Hematopoietic multipotent progenitor cell treated with erythropoietin and hydrocortisone succinate and interleukin-3 and kit ligand, for 15 days (in vitro differentiated cells): Measurements from ENCODE around the gene DDAH1.
A peak's percentile ranks its signal among the peaks of the same experiment; 100 is the strongest.

Experiments used
- DNase-seq: peaks from one replicate; pipeline ENCODE4 v3.0.0-alpha.2; 2015; ENCODE audit warnings: low spot score

DDAH1 gene

DNA sequence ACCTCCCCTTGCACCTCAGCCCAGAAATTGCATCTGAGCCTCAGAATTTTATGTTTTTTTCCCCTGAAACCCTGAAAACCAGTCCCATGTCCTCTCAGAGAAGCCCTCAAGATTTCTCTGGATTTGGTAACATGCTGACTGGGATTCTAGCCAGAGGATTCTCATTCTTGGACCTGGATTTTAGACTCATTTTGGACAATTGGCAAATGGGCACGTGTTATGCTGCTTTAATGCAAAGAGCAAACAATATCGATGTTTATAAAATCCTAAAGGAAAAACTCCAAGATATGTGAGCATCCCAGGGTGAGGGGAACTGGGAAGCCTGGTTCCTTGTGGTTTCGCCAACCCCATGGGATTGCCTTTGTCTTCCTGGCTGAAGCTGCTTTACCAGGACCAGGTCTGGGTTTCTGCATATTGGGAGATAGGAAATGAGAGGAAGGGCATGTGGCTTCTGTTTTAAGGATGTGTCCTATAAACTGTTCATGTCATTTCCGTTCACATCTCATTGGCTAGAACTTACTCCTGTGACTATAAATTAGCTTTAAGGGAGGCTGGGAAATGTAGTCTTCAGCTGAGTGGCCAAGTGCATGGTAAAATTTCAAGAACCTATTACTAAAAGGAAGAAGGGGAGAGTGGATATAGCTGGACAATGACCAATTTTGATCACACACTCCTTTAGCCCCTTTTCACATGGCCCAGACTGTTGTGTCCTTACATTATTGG is 161.4 kb downstream of the DDAH1 start:
- DNase-seq: no peak

DNA sequence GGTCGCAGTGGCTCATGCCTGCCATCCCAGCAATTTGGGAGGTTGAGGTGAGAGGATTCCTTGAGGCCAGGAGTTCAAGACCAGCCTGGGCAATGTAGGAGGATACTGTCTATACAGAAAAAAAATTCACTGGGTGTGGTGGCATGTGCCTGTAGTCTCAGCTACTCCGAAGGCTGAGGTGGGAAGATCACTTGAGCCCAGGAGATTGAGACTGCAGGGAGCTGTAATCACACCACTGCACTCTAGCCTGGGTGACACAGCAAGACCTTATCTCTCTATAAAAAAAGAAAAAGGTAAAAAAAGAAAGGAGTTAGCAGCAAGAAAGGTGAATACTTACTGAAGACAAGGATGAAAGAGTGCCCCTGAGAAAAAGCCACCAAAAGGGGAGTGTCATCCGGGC is 164.8 kb downstream of the DDAH1 start:
- DNase-seq: no peak

DNA sequence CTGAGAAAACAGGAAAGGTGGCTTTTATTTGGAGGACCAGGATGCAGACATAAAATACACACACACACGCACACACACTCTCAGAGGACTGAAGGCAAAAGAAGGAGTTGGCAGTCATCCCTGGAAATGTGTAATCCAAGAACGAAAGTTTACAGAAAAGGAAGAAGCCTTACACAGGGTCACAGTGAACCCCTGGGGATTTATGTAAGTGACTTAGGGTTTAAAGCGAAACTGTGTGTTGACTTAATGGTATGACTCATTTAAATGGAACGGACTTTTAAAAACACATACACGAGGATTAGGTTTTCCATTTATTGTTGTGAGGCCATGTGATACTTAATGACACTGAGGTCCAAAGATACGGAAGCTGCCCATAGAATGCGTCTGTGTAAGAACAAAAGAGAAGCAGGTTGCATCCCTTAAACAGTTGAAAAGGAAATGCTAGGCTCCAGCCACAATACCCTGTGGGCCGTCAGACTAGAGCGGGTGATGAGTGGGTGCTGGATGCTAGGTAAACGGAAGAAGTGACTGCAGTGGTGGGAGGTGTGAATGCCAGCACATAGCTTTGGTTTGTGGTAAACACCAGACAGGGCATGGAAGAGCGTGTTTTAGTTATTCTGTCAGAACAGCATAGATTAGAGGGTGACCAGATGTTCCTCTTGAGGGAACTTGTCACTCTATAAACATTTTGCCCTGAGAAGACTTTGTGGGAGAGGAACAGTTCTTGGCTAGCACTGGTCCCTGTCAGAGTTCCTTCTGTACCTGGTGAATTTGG is 166.9 kb downstream of the DDAH1 start:
- DNase-seq: no peak

DNA sequence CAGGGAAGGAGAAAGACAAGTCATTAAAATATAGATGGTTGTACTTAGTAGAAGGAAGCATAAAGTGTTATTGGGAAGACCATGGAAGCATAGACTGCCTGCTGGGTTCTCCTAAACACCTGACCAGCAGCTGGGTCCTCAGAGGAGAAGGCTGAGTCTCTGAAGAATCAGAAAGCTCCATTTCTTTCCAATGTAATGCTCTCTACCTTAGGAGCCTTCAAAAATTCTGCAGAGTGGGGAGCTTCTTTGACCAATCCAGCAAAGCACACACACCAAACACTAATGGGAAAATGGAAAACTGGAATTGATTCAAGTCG is 167.5 kb downstream of the DDAH1 start:
- no peak for DNase-seq

DNA sequence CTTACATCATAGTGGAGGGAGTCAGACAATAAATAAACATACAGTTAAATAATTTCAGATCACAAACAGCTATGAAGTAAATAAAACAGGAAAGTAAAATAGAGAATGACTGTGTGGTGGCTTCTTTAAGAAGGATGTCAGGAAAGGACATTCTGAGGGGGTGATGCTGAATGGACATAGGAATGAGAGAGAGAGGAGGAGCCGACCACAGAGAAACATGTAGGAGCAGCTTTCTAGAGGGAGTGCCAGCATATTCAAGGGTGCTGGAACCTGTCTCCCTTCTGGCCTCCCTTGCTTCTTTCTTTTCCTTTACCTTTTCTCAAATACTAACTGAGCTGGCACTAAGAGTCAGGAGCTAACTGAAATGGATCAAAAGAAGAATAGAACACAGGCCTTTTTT is 168.0 kb downstream of the DDAH1 start:
- DNase-seq: no peak

DNA sequence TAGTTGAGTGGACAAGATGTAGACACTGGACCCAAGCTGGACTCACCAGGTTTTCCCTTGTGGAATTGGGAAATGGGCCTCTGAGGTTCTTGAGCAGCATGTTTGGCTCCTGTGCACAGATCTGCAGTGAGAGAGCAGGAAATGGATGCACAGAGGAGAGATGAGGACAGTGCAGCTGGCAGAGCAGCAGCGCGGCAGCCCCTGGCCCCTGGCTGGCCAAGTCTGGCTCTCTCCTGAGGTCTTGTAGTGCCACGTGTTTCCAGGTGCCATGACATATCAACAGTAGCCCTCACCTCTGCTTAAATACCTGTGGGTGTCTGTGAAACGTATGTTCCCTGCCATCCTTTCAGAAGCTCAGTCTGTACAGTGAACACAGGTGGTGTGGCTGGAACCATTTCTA is 169.3 kb downstream of the DDAH1 start:
- DNase-seq: no peak

DNA sequence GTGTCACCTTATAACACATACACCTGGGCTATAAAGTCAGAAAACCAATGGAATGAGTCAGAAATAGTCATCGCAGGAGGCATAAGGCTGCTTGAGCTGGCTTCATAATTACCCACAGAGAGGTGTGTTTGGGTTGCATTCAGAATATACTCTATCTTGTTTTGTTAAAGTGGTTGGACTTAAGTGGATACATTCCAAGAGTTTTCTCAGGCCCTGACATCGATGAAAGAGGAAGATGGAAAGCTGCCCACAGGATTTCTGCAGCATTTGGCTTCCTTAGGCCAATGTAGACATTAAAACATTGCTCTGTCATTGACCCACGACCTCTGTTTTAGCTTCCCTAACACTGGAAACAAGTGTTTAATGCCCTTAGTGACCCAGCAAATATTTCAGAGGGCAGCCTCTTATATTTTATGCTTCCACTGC is 169.9 kb downstream of the DDAH1 start:
- DNase-seq: no peak

DNA sequence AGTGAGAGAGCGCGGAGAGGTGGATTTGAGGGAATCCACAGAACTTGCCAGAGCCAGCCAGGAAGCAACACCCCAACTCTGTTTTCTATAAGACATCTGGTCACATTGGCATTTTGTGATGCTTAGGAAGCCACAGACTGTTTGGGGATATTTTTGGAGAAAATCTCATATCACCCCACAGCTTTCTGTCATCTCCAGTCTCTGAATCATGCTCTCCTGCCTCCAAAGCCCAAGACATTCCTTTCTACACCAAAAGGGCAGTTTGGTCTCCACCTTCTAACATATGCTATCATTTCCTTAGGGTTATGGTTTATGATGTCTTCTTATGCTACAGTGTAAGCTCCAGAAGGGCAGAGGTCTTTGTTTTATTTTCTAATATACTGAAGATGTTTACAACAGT is 174.1 kb downstream of the DDAH1 start:
- no peak for DNase-seq

DNA sequence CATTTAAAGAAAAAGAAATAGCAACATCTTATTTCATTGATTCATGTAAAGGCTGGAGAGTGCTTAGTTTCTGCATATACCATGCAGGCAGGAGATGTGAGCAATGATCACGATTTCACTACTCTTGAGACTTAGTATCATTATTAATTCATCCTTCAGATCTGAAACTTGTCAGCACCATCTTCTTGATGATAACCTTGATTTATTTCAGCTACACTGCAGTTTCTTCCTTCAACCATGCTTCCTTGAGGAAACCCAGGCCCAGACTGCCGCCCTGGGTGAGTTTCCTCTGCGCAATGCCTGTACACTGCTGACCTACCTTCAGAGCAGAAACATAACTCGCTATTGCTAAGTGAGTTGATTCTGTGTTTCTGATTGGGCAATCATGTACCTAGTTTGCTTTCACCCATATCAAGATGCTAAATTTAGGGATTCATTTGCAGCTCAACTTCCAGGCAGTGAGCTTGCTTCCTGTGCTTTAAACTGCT is 175.1 kb downstream of the DDAH1 start:
- no peak for DNase-seq

DNA sequence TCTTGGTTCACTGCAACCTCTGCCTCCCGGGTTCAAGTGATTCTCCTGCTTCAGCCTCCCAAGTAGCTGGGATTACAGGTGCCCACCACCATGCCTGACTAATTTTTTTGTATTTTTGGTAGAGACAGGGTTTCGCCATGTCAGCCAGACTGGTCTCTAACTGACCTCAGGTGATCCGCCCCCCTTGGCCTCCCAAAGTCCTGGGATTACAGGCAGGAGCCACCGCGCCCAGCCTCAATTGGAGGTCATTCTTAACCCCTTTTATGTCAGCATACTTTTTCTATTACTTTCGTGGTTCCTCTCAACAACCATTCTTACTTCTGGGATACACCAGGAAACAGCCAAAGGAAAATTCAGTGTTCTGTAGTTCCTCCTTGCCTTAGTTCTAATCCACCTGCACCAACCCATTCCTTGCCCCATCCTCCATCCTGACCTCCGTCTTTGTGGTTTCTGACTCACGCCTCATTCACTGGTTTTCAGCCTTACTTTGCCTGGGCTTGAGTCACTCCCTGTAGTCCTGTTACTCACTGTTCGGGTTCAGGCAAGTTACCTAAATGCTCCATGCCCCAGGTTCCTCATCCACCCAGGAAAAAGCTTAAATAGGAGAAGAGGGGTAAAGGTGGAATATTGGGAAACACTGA is 175.6 kb downstream of the DDAH1 start:
- DNase-seq: no peak

DNA sequence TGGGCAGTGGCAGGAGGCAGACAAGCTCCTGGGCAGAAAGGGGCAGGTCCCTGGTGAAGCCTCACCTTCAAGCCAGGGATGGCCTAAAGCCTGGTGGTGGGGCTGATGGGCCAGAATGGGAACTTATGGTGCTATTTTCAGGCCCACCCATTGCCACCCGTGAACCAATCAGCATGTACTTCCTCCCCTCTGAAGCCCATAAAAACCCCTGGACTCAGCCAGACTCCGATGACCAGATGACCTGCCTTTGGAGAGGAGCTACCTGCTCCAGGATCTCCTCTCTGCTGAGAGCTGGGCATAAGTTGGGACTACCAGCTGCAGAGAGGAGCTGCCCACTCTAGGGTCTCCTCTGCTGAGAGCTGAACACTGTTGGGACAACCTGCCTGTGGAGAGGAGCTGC is 180.8 kb downstream of the DDAH1 start:
- no peak for DNase-seq

DNA sequence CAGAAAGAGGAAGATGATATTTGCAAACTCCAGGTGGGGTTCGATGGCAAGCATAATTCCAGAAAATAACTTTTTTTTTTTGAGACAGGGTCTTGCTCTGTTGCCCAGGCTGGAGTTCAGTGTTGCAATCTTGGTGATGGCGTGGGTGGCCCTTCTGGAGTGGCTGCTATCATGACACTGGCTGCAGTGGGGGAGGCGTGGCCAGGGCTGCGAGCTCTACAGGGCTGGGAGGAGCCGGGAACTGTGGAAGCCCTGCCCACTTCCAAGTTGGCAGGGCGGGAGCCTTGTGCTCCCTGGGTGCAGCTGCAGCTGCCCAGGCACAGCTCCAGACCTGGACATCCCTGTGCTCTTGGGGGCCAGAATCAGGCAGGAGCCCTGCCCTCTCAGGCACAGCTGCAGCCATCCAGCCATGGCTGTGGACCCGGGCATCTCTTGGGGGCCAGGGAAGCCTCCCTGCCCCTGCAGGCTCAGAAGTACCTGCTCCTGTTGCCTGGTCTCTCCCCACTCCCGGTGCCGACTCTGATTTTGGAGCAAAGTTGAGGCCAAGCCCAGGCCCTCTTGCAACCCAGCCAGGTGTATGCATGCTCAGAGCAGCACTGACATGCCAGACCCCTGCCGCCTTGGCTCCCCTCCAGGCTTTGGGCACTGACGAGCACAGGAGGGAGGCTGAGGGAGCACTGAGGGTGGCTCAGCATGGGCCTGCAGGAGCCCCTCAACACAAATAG is 181.3 kb downstream of the DDAH1 start:
- peak; percentile 37 for DNase-seq

DNA sequence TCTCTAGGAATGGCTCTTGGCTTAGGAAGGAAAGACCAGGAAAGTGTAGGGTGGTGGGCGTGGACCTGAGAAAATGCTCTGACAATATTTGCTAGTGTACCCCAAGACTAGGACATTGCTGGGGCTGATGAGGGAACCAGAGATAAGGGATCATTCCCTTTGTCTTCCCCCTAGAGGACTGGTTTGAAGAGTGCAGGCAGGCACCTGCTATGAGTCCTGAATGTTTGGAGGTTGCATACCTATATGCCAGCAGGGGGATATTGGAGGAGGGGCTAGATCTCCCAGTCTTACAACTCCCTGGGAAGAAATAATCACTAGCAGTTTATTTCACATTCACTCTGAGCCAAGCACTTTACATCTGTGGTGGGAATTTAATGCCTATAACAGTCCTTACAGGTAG is 182.5 kb downstream of the DDAH1 start:
- no peak for DNase-seq

DNA sequence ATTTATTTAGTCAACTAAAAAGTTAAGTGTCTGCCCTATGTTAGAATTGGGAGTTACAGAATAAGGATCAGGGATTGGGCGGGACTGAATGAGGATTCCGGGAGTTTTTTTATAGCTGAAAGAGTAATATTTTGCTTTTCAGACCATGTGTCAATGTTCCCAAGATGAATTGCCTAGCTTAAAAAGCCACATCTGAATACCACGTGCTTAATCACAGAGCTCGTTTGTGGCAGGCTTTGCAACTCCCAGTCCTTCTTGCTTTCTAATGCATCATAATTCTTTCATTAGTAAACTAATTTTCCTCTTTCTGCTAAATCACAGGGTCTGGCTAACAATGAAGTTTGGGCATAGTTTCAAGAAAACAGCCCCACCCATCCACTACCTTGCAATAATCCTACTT is 184.3 kb downstream of the DDAH1 start:
- no peak for DNase-seq

DNA sequence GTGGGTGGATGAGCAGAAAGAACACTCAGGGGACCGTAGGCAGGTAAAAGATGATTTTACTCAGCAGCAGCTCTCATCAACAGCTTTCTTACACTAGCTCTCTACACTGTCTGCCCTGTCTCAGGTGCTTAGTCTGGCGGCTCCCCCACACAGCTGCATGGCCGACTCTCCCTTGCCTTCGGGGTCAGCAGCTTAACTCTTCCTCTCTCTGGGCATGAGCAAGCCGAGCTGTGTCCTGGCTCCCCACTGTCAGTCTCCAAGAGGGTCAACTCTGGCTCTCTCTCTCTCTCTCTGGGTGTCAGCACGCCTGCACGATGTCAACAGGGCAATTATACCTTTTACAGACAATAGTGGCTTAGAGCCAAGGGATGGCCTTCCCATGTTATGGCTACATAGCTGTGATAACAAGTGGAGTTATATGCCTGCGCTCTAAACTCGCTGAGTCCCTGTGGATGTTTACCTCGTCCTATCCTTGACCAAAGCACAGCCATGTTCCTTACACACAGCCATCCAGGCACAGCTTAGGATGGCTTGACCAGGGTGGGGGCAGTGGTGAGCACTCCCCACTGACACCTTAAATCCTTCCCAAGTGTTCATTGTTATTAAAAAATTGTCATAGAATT is 185.4 kb downstream of the DDAH1 start:
- DNase-seq: no peak

DNA sequence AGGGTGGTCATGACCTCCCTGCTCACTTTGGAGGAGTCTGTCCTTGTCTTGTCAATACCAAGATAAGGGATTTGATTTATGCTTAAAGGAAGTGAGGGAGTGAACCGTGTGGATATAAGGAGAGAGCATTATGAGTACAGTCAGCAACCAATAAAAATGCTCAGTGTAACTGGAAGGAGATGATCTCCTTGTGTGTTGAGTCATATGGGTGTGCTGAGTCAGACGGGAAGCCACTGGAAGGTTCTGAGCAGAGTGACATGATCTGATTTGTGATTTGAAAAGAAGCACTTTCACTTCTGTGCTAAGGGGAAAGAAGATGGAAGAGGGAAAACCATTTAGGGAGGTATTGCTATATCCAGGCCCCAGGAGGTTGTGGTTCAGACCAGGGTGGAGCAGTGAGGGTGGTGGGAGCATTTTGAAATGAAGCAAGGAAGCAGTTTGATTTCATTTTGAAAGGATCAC is 186.1 kb downstream of the DDAH1 start:
- peak; percentile 58 for DNase-seq

DNA sequence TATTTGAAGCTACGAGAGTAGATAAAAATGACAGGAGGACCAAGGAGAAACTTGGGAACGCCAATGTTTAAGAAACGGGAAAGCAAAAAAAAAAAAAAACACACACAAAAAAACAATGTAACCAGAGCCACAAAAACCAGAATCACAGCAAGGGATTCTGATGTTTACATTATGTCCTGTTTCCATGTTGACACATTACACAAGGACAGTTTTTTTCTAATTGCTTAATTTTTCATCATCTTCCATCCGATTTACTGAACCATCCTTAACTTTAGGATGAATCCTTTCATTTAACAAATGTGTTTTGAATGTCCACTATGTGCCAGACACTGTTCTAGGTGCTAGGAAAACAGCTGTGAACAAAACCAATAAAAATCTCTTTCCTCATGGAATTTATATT is 187.2 kb downstream of the DDAH1 start:
- DNase-seq: no peak

DNA sequence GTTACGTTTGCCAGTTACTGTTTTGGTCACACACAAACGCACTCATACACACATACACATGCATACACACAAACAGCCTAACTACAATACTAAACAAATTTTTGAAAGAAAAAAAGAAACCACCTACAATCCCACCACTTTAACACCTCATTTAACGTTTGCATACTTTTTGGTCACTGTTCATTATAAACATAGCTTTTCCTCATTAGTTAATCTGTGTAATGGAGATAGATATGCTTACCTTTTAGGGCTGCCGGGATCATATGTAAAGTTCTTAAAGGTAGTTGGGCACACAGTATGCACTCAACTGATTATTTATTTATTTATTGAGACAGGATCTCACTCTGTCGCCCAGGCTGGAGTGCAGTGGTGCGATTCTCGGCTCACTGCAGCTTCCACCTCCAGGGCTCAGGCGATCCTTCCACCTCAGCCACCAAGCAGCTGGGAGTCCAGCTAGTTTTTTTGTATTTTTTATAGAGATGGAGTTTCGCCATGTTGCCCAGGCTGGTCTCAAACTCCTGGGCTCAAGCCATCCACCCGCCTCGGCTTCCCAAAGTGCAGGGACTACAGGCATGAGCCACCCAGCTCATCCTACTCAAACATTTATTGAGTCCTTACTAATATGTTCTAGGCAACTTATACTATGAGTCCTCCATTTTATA is 187.8 kb downstream of the DDAH1 start:
- DNase-seq: no peak

DNA sequence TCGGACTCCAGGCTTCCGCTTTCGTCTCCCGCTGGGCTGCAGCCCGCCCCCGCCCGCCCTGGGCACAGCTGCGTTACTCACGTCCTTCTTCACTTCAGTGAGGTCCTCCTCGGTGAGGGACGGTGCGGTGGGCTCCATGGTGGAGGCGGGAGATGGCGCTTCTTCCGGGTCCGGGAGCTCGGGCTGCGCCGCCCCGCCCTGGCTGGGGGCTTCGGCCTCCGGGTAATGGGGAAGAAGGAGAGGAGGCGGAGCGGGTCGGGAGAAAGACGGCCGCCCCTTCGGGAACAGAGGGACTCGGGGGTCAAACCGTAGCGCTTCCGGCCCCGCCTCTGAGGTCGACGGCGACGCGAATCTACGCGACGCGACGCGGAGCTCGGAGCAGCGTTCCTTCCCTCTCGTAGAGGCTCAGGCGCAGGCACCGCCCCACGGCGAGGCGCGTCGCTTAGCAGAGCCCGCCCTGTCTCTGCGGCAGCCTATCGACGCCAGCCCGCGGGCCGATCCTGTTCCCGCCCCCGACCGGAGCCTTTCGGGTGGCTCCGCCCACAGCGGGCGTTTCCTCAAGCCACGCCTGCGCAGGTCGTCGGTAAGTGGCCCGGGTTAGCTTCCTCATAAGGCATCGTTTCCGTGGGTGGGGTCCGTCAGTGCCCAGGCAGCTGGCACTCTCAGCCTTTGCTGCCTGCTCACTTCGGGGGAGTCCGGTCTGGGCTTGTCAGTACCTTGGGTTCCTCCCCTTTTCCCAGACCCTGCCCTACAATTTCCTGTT is 188.6 kb downstream of the DDAH1 start, which contains the start of gene BCL10:
TSS of gene BCL10 (minus strand) at position 418 of the 763 bp plus-strand sequence. CDS start at position 138, 280 bp downstream.
- peak; percentile 98 for DNase-seq

DNA sequence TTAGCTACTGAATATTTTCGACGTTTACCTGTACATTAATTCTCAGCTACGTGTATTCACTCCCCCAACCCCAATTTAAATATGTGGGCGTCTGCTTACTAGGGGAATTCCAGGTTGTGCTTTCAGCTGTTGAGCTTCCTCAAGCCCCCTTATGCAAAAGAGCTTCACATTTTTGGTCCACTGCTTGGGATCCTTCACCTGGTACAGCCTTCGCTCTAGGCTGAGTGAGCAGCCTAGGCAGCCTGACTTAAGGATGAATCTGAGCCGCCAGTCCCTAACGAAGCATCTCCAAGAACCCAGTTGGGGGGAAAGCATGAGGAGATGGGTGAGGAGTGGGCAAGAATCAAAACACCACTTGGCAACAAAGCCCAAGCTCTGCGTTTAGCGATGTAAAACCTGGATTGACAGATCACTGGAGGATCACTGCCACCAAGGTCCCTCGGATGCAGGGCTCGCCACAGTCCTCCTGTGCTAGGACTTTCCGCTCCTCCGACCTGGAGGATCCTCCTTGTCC is 189.2 kb downstream of the DDAH1 start:
- no peak for DNase-seq
